IMR-90 (cell line): ENCODE results near the gene SIX2. TPM values are rescaled to one million over a fixed set of nuclear protein-coding genes. Genes with fewer than 3 reads are reported as not detected.

Experiments
- ATAC-seq: fragments of 200-7000 bp; cut with Tn5 transposase; 2 replicates; pipeline ENCODE4 v1.9.1; 2020; ENCODE audit warnings: low read depth, mild to moderate bottlenecking, moderate library complexity
- BruUV-seq: library from RNA; stranded (reverse); fragments of 400-500 nt; replicated peaks from 2 replicates; lab custom pipeline; 2021; lab: Mats Ljungman, UMichigan
- CTCF ChIA-PET: fragments of 300-600 bp; formaldehyde crosslinking; extraction: SDS; loops from one replicate; lab custom pipeline; 2021; ENCODE audit warnings: antibody characterized with exemption; lab: Yijun Ruan, JAX
- POLR2A ChIA-PET: fragments of 300-600 bp; sonication (Branson Sonifier 250); formaldehyde crosslinking; loops from one replicate; lab custom pipeline; 2022; ENCODE audit warnings: antibody characterized with exemption; ENCODE audit not compliant: unreplicated experiment; lab: Charles Lee
- DNase-seq: peaks from one replicate; pipeline ENCODE4 v3.0.0; 2013
- H2AFZ ChIP-seq: replicated peaks from 2 replicates; pipeline ENCODE3; 2013; ENCODE audit warnings: low read length, mild to moderate bottlenecking; ENCODE audit not compliant: poor library complexity
- H2AK5ac ChIP-seq: 2 replicates; pipeline ENCODE4 v1.6.1; 2013; ENCODE audit warnings: low read depth, low read length, inconsistent platforms
- H2AK9ac ChIP-seq: replicated peaks from 2 replicates; pipeline ENCODE3; 2013; ENCODE audit warnings: mild to moderate bottlenecking, low read depth, low read length, moderate library complexity; ENCODE audit not compliant: poor library complexity
- H2BK120ac ChIP-seq: 2 replicates; pipeline ENCODE4 v1.6.1; 2013; ENCODE audit warnings: low read depth, low read length, inconsistent platforms
- H2BK15ac ChIP-seq: 3 replicates; pipeline ENCODE4 v1.6.1; 2013; ENCODE audit warnings: low read depth, low read length, inconsistent platforms
- H2BK20ac ChIP-seq: 2 replicates; pipeline ENCODE4 v1.6.1; 2013; ENCODE audit warnings: low read depth, mild to moderate bottlenecking, inconsistent platforms, low read length, moderate library complexity
- H2BK5ac ChIP-seq: 2 replicates; pipeline ENCODE4 v1.6.1; 2013; ENCODE audit warnings: mild to moderate bottlenecking, low read depth, low read length, inconsistent platforms; ENCODE audit not compliant: poor library complexity, severe bottlenecking
- H3K14ac ChIP-seq: replicated peaks from 2 replicates; pipeline ENCODE4 v1.6.1; 2013; ENCODE audit warnings: low read depth, low read length, inconsistent platforms
- H3K18ac ChIP-seq: 2 replicates; pipeline ENCODE4 v1.6.1; 2013; ENCODE audit warnings: low read depth, low read length, control low read depth
- H3K23ac ChIP-seq: 2 replicates; pipeline ENCODE4 v1.6.1; 2013; ENCODE audit warnings: low read depth, low read length, inconsistent platforms
- H3K27ac ChIP-seq: 2 replicates; pipeline ENCODE4 v1.5.1; 2013; ENCODE audit warnings: mild to moderate bottlenecking, control low read depth, low read length; ENCODE audit not compliant: insufficient read depth
- H3K27me3 ChIP-seq: 2 replicates; pipeline ENCODE4 v1.6.1; 2013; ENCODE audit warnings: low read length; ENCODE audit not compliant: control insufficient read depth, insufficient read depth
- H3K36me3 ChIP-seq: 2 replicates; pipeline ENCODE4 v1.6.1; 2013; ENCODE audit warnings: low read length, mixed read lengths; ENCODE audit not compliant: control insufficient read depth, insufficient read depth
- H3K4ac ChIP-seq: 2 replicates; pipeline ENCODE4 v1.6.1; 2013; ENCODE audit warnings: low read depth, low read length, inconsistent platforms
- H3K4me1 ChIP-seq: 2 replicates; pipeline ENCODE4 v1.6.1; 2013; ENCODE audit warnings: low read length, mixed read lengths; ENCODE audit not compliant: control insufficient read depth, insufficient read depth
- H3K4me2 ChIP-seq: 2 replicates; pipeline ENCODE4 v1.6.1; 2013; ENCODE audit warnings: low read depth, mild to moderate bottlenecking, control low read depth, low read length, moderate library complexity
- H3K4me3 ChIP-seq: 2 replicates; pipeline ENCODE4 v1.5.1; 2013; ENCODE audit warnings: low read depth, mild to moderate bottlenecking, control low read depth, low read length, moderate library complexity; ENCODE audit not compliant: insufficient read depth
- H3K56ac ChIP-seq: 2 replicates; pipeline ENCODE4 v1.6.1; 2013; ENCODE audit warnings: low read length, inconsistent platforms; ENCODE audit not compliant: insufficient read depth; ENCODE audit errors: extremely low read depth
- H3K79me1 ChIP-seq, 2 experiments: 2 replicates each; pipeline ENCODE4 v1.6.1; 2013; ENCODE audit warnings: low read length in 2 of 2, inconsistent platforms in 1 of 2, low read depth in 1 of 2
- H3K9ac ChIP-seq: 2 replicates; pipeline ENCODE4 v1.6.1; 2013; ENCODE audit warnings: low read depth, low read length, control low read depth
- H3K9me1 ChIP-seq: 2 replicates; pipeline ENCODE4 v1.6.1; 2013; ENCODE audit warnings: low read length, inconsistent platforms; ENCODE audit not compliant: insufficient read depth
- H3K9me3 ChIP-seq: 2 replicates; pipeline ENCODE4 v1.6.1; 2013; ENCODE audit warnings: low read length; ENCODE audit not compliant: control insufficient read depth, insufficient read depth
- H4K20me1 ChIP-seq: 2 replicates; pipeline ENCODE4 v1.6.1; 2013; ENCODE audit warnings: low read length, inconsistent platforms; ENCODE audit not compliant: insufficient read depth
- H4K5ac ChIP-seq: 2 replicates; pipeline ENCODE4 v1.6.1; 2013; ENCODE audit warnings: mild to moderate bottlenecking, low read depth, low read length, control low read depth
- H4K8ac ChIP-seq, 2 experiments: 2 replicates each; pipeline ENCODE4 v1.6.1; 2013; ENCODE audit warnings: low read depth in 2 of 2, low read length in 2 of 2, control low read depth in 1 of 2, inconsistent platforms in 1 of 2
- H4K91ac ChIP-seq: 2 replicates; pipeline ENCODE4 v1.6.1; 2013; ENCODE audit warnings: low read depth, low read length, inconsistent platforms; ENCODE audit not compliant: insufficient read depth
- BHLHE40 ChIP-seq: fragments of 150-350 bp; IDR thresholded peaks from 2 replicates; pipeline ENCODE4 v1.6.1; 2016; ENCODE audit warnings: mild to moderate bottlenecking, low read depth, low read length
- CEBPB ChIP-seq: IDR thresholded peaks from 2 replicates; pipeline ENCODE4 v1.6.1; 2012; ENCODE audit warnings: low read depth, low read length, improper control_type of control experiment
- CHD1 ChIP-seq: IDR thresholded peaks from 2 replicates; pipeline ENCODE4 v1.6.1; 2012; ENCODE audit warnings: low read depth, low read length, improper control_type of control experiment
- CTCF ChIP-seq: conservative IDR thresholded peaks from 2 replicates; pipeline ENCODE4 v1.5.1; 2012; ENCODE audit warnings: mild to moderate bottlenecking, low read depth, low read length, improper control_type of control experiment
- FOS ChIP-seq: fragments of 150-350 bp; IDR thresholded peaks from 2 replicates; pipeline ENCODE4 v1.6.1; 2016; ENCODE audit warnings: low read depth, low read length
- MAFK ChIP-seq: IDR thresholded peaks from 2 replicates; pipeline ENCODE4 v1.6.1; 2012; ENCODE audit warnings: low read depth, low read length, improper control_type of control experiment
- MAZ ChIP-seq: IDR thresholded peaks from 2 replicates; pipeline ENCODE4 v1.6.1; 2012; ENCODE audit warnings: low read depth, mild to moderate bottlenecking, low read length, improper control_type of control experiment, moderate library complexity, borderline replicate concordance
- MXI1 ChIP-seq: IDR thresholded peaks from 2 replicates; pipeline ENCODE4 v1.6.1; 2012; ENCODE audit warnings: low read depth, mild to moderate bottlenecking, low read length, moderate library complexity, borderline replicate concordance
- NFE2L2 ChIP-seq: fragments of 150-350 bp; IDR thresholded peaks from 2 replicates; pipeline ENCODE4 v1.6.1; 2016; ENCODE audit warnings: low read depth, mild to moderate bottlenecking, low read length
- POLR2A ChIP-seq: IDR thresholded peaks from 2 replicates; pipeline ENCODE4 v1.6.1; 2012; ENCODE audit warnings: mild to moderate bottlenecking, low read depth, low read length
- RAD21 ChIP-seq: IDR thresholded peaks from 2 replicates; pipeline ENCODE4 v1.6.1; 2012; ENCODE audit warnings: low read length, improper control_type of control experiment
- RCOR1 ChIP-seq: IDR thresholded peaks from 2 replicates; pipeline ENCODE4 v1.6.1; 2012; ENCODE audit warnings: mild to moderate bottlenecking, low read length, improper control_type of control experiment; ENCODE audit not compliant: insufficient replicate concordance
- RFX5 ChIP-seq: IDR thresholded peaks from 2 replicates; pipeline ENCODE4 v1.8.0; 2012; ENCODE audit warnings: low read depth, mild to moderate bottlenecking, low read length, moderate library complexity
- SMC3 ChIP-seq: fragments of 150-350 bp; IDR thresholded peaks from 2 replicates; pipeline ENCODE4 v1.6.1; 2016; ENCODE audit warnings: low read depth, mild to moderate bottlenecking, antibody characterized with exemption, low read length, moderate library complexity
- WGBS, 2 experiments: methylation state at CpG; one replicate each; pipeline versions ENCODE4 v1.1.5 to v1.1.7; 2013; ENCODE audit warnings: missing lambda C conversion rate in 2 of 2; ENCODE audit not compliant: insufficient read length in 1 of 2; ENCODE audit errors: extremely low coverage in 2 of 2; 5-methylcytosine and 5-hydroxymethylcytosine counted together
- dilution Hi-C: fragments of 300-500 bp; cut with HindIII; formaldehyde crosslinking; loops from one replicate; pipeline ENCODE4 v1.14.3; 2018; ENCODE audit warnings: low sequenced_read_pairs; ENCODE audit not compliant: unreplicated experiment
- in situ Hi-C: fragments of 300-500 bp; cut with MboI; formaldehyde crosslinking; loops from 3 replicates; pipeline ENCODE4 v1.14.3; 2019; ENCODE audit warnings: low sequenced_read_pairs, inconsistent platforms, mixed read lengths
- intact Hi-C: fragments of 100-400 bp; cut with micrococcal nuclease; formaldehyde crosslinking; loops from 2 replicates; pipeline ENCODE4 v1.10.0; 2022
- polyA plus RNA-seq, 3 experiments: library from polyadenylated mRNA; depleted of rRNA; stranded (reverse); fragments of >200 nt; gene quantifications; 2 replicates each; pipeline ENCODE4 v1.2.3, GENCODE V29; 2012; ENCODE audit warnings: low replicate concordance in 1 of 3
- total RNA-seq: library from RNA; depleted of rRNA; stranded (reverse); fragments of >200 nt; gene quantifications from 2 replicates; pipeline ENCODE4 v1.2.3, GENCODE V29; 2012
- TF ChIP-seq, protein P1 (sequence below): fragments of 150-350 bp; IDR thresholded peaks from 2 replicates; pipeline ENCODE4 v1.6.1; 2017; ENCODE audit warnings: mild to moderate bottlenecking, antibody characterized with exemption, low read length, low read depth
- TF ChIP-seq, protein P2 (sequence below): fragments of 150-350 bp; IDR thresholded peaks from 2 replicates; pipeline ENCODE4 v1.6.1; 2016; ENCODE audit warnings: low read depth, mild to moderate bottlenecking, low read length, moderate library complexity, borderline replicate concordance

Gene SIX2
- total and polyA plus RNA-seq, 2 of the 4 experiments (the other 2 are of a cell fraction), result not detected

- CTCF ChIA-PET, result interaction anchor here (0.7 kb wide), 1 partner anchor 24 kb away, joined by 4 read pairs; no protein-coding TSS in a partner anchor
- intact Hi-C loops, result loop anchor here (10.0 kb wide), 1 partner anchor 49 kb away; no protein-coding TSS in a partner anchor
- no peak for ATAC-seq
Measured at GRCh38 chr2:45045706-45046105, 36.5 kb upstream of the SIX2 start.

More at GRCh38 chr2:45045706-45046105, 36.5 kb upstream of the SIX2 start:
- Histone ChIP-seq H4K5ac (no peak overlapping the region), H3K23ac (no peak overlapping the region), H2BK15ac (no peak overlapping the region), H4K8ac (no peak overlapping the region), H3K9me3 (no peaks in the 10 kb centered on the region), H3K4ac (no peak overlapping the region), H3K56ac (no peak overlapping the region), H2AFZ (no peak overlapping the region), H3K4me3 (no peak overlapping the region), H3K4me2 (no peak overlapping the region), H2AK5ac (no peak overlapping the region), H4K91ac (no peak overlapping the region), H2BK5ac (no peak overlapping the region), H3K18ac (no peak overlapping the region), H2BK120ac (no peak overlapping the region), H4K20me1 (no peaks in the 10 kb centered on the region), H3K36me3 (no peaks in the 10 kb centered on the region), H3K27ac (no peak overlapping the region), H2BK20ac (no peak overlapping the region), H3K9me1 (no peaks in the 10 kb centered on the region), H2AK9ac (no peak overlapping the region), H3K9ac (no peak overlapping the region), H3K4me1 (no peaks in the 10 kb centered on the region), H3K79me1 (no peaks in the 10 kb centered on the region), H3K14ac (no peak overlapping the region), H3K27me3 (peaks cover 49% of the 10 kb centered on the region)
- POLR2A ChIA-PET, result no interaction called here
- no TSS peak for BruUV-seq
- dilution Hi-C loops (no loop called here), in situ Hi-C loops (no loop called here)
- TF ChIP-seq CEBPB (no peak), MAZ (no peak), BHLHE40 (no peak), CHD1 (no peak), SMC3 (no peak), MXI1 (no peak), RAD21 (no peak), FOS (no peak), CTCF (no peak), RFX5 (no peak), RCOR1 (no peak), NFE2L2 (no peak), MAFK (no peak), POLR2A (no peak)
- TF ChIP-seq, protein P1, sequence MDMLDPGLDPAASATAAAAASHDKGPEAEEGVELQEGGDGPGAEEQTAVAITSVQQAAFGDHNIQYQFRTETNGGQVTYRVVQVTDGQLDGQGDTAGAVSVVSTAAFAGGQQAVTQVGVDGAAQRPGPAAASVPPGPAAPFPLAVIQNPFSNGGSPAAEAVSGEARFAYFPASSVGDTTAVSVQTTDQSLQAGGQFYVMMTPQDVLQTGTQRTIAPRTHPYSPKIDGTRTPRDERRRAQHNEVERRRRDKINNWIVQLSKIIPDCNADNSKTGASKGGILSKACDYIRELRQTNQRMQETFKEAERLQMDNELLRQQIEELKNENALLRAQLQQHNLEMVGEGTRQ, result no peak
- TF ChIP-seq, protein P2, sequence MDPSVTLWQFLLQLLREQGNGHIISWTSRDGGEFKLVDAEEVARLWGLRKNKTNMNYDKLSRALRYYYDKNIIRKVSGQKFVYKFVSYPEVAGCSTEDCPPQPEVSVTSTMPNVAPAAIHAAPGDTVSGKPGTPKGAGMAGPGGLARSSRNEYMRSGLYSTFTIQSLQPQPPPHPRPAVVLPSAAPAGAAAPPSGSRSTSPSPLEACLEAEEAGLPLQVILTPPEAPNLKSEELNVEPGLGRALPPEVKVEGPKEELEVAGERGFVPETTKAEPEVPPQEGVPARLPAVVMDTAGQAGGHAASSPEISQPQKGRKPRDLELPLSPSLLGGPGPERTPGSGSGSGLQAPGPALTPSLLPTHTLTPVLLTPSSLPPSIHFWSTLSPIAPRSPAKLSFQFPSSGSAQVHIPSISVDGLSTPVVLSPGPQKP, result no peak
- WGBS, 2 experiments, result 29% methylated on average over 1 of the region's 3 CpGs; no CpG with 5 or more reads in 1 of the 2 experiments
- no peak for DNase-seq
